Esophagus squamous epithelium (tissue), 5 donors: ENCODE results near the gene KSR1. TPM values are rescaled to one million over a fixed set of nuclear protein-coding genes. Genes with fewer than 3 reads are reported as not detected.

ENCODE experiments used
- DNase-seq: peaks from one replicate; lab custom pipeline; 2025; lab: John Stamatoyannopoulos, UW
- H3K27ac ChIP-seq, 4 donors: fragments of 200-600 bp; sonication (generic); one replicate each; pipeline ENCODE4 v1.5.1; 2016 to 2019; ENCODE audit warnings: mild to moderate bottlenecking in 1 of 4
- H3K27me3 ChIP-seq, 4 donors: fragments of 200-600 bp; sonication (generic); 1 replicate in 3 of 4; 2 replicates in 1 of 4; pipeline versions ENCODE4 v1.5.1 to v1.6.0; 2017 to 2021; ENCODE audit warnings: antibody characterized with exemption in 1 of 4
- H3K36me3 ChIP-seq, 3 donors: fragments of 200-600 bp; sonication (generic); one replicate each; pipeline ENCODE4 v1.5.1; 2016 to 2019
- H3K4me1 ChIP-seq, 3 donors: fragments of 200-600 bp; sonication (generic); one replicate each; pipeline ENCODE4 v1.5.1; 2017 to 2019
- H3K4me3 ChIP-seq, 4 donors: fragments of 200-600 bp; sonication (generic); 1 replicate in 3 of 4; 2 replicates in 1 of 4; pipeline ENCODE4 v1.5.1; 2016 to 2019; ENCODE audit warnings: mild to moderate bottlenecking in 2 of 4, moderate library complexity in 1 of 4
- H3K9me3 ChIP-seq, 3 donors: fragments of 200-600 bp; sonication (generic); one replicate each; pipeline ENCODE4 v1.5.1; 2016 to 2019
- CTCF ChIP-seq, 6 experiments: fragments of 450-650 bp in 4 of 6; fragments of 200-600 bp in 2 of 6; sonication (generic) in 2 of 6; IDR thresholded peaks; one replicate each; pipeline ENCODE4 v1.5.1; 2016 to 2019; ENCODE audit warnings: antibody characterized with exemption in 6 of 6, mild to moderate bottlenecking in 4 of 6, moderate library complexity in 4 of 6
- POLR2A ChIP-seq, 4 donors: fragments of 450-650 bp; IDR thresholded peaks; one replicate each; pipeline ENCODE4 v1.6.1; 2017; ENCODE audit warnings: antibody characterized with exemption in 4 of 4, mild to moderate bottlenecking in 4 of 4, moderate library complexity in 3 of 4
- WGBS, 2 donors: methylation state at CpG; one replicate each; pipeline ENCODE4 v1.1.5; 2018; 5-methylcytosine and 5-hydroxymethylcytosine counted together
- intact Hi-C: fragments of 100-400 bp; cut with DNase I; formaldehyde crosslinking; loops from one replicate; pipeline ENCODE4 v1.15.0; 2022
- total RNA-seq, 4 donors: library from RNA; depleted of rRNA; stranded (reverse); fragments of >200 nt; gene quantifications; one replicate each; pipeline ENCODE4 v1.1.0, GENCODE V29; 2016
- donor health status: DM: yes; HTN: yes; CAD: no.

Gene KSR1
- total RNA-seq, 4 donors from 2014 or later, result 22.3 to 32.4 (median 31.0) TPM

GRCh38 chr17:27526604-27527002 is 70.4 kb downstream of the KSR1 start:
- Histone ChIP-seq H3K4me1 (peaks cover 5 to 77% (median 18%) of the 10 kb centered on the region in 3 donors), H3K27ac (no peak overlapping the region), H3K4me3 (no peak overlapping the region), H3K9me3 (no peaks in the 10 kb centered on the region), H3K27me3 (no peaks in the 10 kb centered on the region), H3K36me3 (no peaks in the 10 kb centered on the region)
- TF ChIP-seq CTCF (IDR thresholded peaks at IDR 0.05) (no peak), POLR2A (IDR thresholded peaks at IDR 0.05) (no peak)
- WGBS, 2 donors, result 27 to 30% methylated on average over 9 of the region's 9 CpGs
- no peak for DNase-seq
- intact Hi-C loops, result no loop called here

GRCh38 chr17:27529230-27529796 is 73.1 kb downstream of the KSR1 start:
- 58 to 64% methylated on average over 7 of the region's 7 CpGs for WGBS, 2 donors
- H3K36me3 ChIP-seq, result no peaks in the 10 kb centered on the region
- peaks cover 0 to 70% (median 28%) of the 10 kb centered on the region in 3 donors for H3K4me1 ChIP-seq
- H3K27ac ChIP-seq, result no peak overlapping the region
- no peak for TF ChIP-seq POLR2A (IDR thresholded peaks at IDR 0.05)
- TF ChIP-seq CTCF (IDR thresholded peaks at IDR 0.05), result no peak
- H3K4me3 ChIP-seq, result no peak overlapping the region
- no peaks in the 10 kb centered on the region for H3K27me3 ChIP-seq
- intact Hi-C loops, result no loop called here
- no peaks in the 10 kb centered on the region for H3K9me3 ChIP-seq
- no peak for DNase-seq

GRCh38 chr17:27530764-27531391 is 74.6 kb downstream of the KSR1 start:
- peaks cover 6 to 70% (median 33%) of the 10 kb centered on the region in 3 donors for H3K4me1 ChIP-seq
- H3K27me3 ChIP-seq, result no peaks in the 10 kb centered on the region
- H3K27ac ChIP-seq, result peak overlapping the region in 3 of 4 donors; percentile 29 to 77 (median 54)
- 55 to 60% methylated on average over 9 to 11 of the region's 12 CpGs for WGBS, 2 donors
- H3K36me3 ChIP-seq, result no peaks in the 10 kb centered on the region
- H3K4me3 ChIP-seq, result no peak overlapping the region
- no peak for DNase-seq
- TF ChIP-seq CTCF (IDR thresholded peaks at IDR 0.05), result no peak
- TF ChIP-seq POLR2A (IDR thresholded peaks at IDR 0.05), result no peak
- no peaks in the 10 kb centered on the region for H3K9me3 ChIP-seq
- intact Hi-C loops, result no loop called here

GRCh38 chr17:27531469-27531961 is 75.3 kb downstream of the KSR1 start:
- no peak overlapping the region for H3K4me3 ChIP-seq
- peaks cover 6 to 68% (median 36%) of the 10 kb centered on the region in 3 donors for H3K4me1 ChIP-seq
- intact Hi-C loops, result no loop called here
- peaks cover 0 to 4% (median 0%) of the 10 kb centered on the region in 3 donors for H3K36me3 ChIP-seq
- DNase-seq, result no peak
- no peaks in the 10 kb centered on the region for H3K27me3 ChIP-seq
- TF ChIP-seq CTCF (IDR thresholded peaks at IDR 0.05), result no peak
- TF ChIP-seq POLR2A (IDR thresholded peaks at IDR 0.05), result no peak
- 64 to 78% methylated on average over 5 to 6 of the region's 6 CpGs for WGBS, 2 donors
- H3K27ac ChIP-seq, result peak overlapping the region in 3 of 4 donors; percentile 1 to 77 (median 54)
- no peaks in the 10 kb centered on the region for H3K9me3 ChIP-seq
